GM12878 (cell line): ENCODE measurements around the gene ZNF814.
"Not testable (repeated sequence)": the region's sequence is repeated elsewhere in the genome, so short reads cannot be mapped to it uniquely, and the experiment has no call there.

Experiments used
- POLR2A ChIP-seq: IDR thresholded peaks from 2 replicates; pipeline ENCODE4 v1.6.1; 2011; ENCODE audit warnings: low read depth, mild to moderate bottlenecking, low read length
- TF ChIP-seq, protein P1 (sequence below), 3 experiments: IDR thresholded peaks in 2 of 3; conservative IDR thresholded peaks in 1 of 3; 2 replicates each; pipeline ENCODE4 v1.5.1; 2011; ENCODE audit warnings: low read depth in 3 of 3, low read length in 3 of 3, mild to moderate bottlenecking in 3 of 3, control low read depth in 2 of 3, moderate library complexity in 2 of 3, inconsistent platforms in 1 of 3, mixed read lengths in 1 of 3; ENCODE audit not compliant: control insufficient read depth in 2 of 3, insufficient read depth in 1 of 3; ENCODE audit errors: extremely low read depth in 1 of 3
- TF ChIP-seq, protein P2 (sequence below): IDR thresholded peaks from 2 replicates; pipeline ENCODE4 v1.6.1; 2012; ENCODE audit warnings: mild to moderate bottlenecking, low read depth, low read length

DNA sequence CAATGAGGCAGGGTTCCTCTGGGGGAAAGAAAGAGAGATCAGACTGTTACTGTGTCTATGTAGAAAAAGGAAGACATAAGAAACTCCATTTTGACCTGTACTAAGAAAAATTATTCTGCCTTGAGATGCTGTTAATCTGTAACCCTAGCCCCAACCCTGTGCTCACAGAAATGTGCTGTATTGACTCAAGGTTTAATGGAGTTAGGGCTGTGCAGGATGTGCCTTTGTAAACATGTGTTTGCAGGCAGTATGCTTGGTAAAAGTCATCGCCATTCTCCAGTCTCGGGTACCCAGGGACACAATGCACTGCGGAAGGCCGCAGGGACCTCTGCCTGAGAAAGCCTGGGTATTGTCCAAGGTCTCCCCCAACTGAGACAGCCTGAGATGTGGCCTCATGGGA, 65.2 kb downstream of the ZNF814 start:
- TF ChIP-seq, protein P1, sequence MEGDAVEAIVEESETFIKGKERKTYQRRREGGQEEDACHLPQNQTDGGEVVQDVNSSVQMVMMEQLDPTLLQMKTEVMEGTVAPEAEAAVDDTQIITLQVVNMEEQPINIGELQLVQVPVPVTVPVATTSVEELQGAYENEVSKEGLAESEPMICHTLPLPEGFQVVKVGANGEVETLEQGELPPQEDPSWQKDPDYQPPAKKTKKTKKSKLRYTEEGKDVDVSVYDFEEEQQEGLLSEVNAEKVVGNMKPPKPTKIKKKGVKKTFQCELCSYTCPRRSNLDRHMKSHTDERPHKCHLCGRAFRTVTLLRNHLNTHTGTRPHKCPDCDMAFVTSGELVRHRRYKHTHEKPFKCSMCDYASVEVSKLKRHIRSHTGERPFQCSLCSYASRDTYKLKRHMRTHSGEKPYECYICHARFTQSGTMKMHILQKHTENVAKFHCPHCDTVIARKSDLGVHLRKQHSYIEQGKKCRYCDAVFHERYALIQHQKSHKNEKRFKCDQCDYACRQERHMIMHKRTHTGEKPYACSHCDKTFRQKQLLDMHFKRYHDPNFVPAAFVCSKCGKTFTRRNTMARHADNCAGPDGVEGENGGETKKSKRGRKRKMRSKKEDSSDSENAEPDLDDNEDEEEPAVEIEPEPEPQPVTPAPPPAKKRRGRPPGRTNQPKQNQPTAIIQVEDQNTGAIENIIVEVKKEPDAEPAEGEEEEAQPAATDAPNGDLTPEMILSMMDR (IDR thresholded peaks at IDR 0.05 in 2 of 3, conservative IDR thresholded peaks at IDR 0.05 in 1 of 3; ENCODE audit: control insufficient read depth in 2 of 3, extremely low read depth in 1 of 3, insufficient read depth in 1 of 3, low read depth in 3 of 3, low read length in 3 of 3) = not testable (repeated sequence)
- not testable (repeated sequence) for TF ChIP-seq POLR2A
- TF ChIP-seq, protein P2, sequence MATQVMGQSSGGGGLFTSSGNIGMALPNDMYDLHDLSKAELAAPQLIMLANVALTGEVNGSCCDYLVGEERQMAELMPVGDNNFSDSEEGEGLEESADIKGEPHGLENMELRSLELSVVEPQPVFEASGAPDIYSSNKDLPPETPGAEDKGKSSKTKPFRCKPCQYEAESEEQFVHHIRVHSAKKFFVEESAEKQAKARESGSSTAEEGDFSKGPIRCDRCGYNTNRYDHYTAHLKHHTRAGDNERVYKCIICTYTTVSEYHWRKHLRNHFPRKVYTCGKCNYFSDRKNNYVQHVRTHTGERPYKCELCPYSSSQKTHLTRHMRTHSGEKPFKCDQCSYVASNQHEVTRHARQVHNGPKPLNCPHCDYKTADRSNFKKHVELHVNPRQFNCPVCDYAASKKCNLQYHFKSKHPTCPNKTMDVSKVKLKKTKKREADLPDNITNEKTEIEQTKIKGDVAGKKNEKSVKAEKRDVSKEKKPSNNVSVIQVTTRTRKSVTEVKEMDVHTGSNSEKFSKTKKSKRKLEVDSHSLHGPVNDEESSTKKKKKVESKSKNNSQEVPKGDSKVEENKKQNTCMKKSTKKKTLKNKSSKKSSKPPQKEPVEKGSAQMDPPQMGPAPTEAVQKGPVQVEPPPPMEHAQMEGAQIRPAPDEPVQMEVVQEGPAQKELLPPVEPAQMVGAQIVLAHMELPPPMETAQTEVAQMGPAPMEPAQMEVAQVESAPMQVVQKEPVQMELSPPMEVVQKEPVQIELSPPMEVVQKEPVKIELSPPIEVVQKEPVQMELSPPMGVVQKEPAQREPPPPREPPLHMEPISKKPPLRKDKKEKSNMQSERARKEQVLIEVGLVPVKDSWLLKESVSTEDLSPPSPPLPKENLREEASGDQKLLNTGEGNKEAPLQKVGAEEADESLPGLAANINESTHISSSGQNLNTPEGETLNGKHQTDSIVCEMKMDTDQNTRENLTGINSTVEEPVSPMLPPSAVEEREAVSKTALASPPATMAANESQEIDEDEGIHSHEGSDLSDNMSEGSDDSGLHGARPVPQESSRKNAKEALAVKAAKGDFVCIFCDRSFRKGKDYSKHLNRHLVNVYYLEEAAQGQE = not testable (repeated sequence)
